ENCODE measurements around the gene CCSER2.

CCSER2 gene

DNA sequence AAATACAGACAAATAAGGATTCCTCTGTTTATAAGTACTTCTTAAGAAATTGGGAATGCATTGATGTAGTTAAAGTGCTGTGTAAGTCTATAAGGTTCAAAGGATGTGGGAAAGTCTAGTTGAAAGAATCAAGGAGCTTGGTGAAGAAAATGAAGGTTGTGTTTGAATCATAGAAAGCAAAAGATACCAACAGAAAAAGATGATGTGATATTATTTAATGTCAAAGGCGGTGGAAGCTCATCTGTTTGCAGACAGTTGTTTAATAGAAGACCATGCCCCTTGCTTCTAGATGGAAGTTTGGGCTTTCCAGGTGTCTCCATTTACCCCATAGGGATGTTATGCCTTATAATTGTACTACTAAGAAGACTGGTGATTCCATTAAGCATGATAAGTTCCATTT, 150.3 kb downstream of the CCSER2 start:
- TF ChIP-seq EZH2phosphoT487 (IDR thresholded peaks at IDR 0.05; ENCODE audit: borderline replicate concordance), result no peak
- TF ChIP-seq, protein P1, sequence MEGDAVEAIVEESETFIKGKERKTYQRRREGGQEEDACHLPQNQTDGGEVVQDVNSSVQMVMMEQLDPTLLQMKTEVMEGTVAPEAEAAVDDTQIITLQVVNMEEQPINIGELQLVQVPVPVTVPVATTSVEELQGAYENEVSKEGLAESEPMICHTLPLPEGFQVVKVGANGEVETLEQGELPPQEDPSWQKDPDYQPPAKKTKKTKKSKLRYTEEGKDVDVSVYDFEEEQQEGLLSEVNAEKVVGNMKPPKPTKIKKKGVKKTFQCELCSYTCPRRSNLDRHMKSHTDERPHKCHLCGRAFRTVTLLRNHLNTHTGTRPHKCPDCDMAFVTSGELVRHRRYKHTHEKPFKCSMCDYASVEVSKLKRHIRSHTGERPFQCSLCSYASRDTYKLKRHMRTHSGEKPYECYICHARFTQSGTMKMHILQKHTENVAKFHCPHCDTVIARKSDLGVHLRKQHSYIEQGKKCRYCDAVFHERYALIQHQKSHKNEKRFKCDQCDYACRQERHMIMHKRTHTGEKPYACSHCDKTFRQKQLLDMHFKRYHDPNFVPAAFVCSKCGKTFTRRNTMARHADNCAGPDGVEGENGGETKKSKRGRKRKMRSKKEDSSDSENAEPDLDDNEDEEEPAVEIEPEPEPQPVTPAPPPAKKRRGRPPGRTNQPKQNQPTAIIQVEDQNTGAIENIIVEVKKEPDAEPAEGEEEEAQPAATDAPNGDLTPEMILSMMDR (conservative IDR thresholded peaks at IDR 0.05; ENCODE audit: low read length), result no peak

DNA sequence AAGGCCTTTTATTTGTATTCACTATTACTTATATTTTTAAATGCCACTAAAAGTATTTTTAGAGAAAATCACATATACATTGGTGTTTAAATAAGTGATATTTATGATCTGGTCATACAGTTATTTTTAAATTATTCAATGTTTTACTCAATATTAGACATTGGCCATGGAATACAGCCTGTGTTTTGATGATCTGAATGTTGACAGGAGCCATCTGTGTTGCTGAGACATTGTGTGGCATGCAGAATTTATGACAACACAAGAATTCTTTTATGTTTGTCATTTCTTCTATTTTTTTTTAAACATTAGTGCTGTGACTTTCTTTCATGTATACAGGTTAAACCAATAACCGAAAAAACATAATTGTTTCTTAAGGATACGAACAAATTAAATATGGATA, 156.2 kb downstream of the CCSER2 start:
- Histone ChIP-seq H2AFZ (ENCODE audit: low read length) (no peak overlapping the region), H3K79me2 (ENCODE audit: insufficient read depth, low read length) (no peaks in the 10 kb centered on the region), H3K36me3 (ENCODE audit: insufficient read depth, low read length) (peaks cover 8% of the 10 kb centered on the region; the same call in 1 of the 2 replicates), H3K9me3 (ENCODE audit: insufficient read depth, low read depth, low read length) (no peaks in the 10 kb centered on the region), H3K4me1 (ENCODE audit: insufficient read depth, low read length, poor library complexity, severe bottlenecking) (no peaks in the 10 kb centered on the region), H3K9ac (ENCODE audit: low read depth, low read length, poor library complexity, severe bottlenecking) (no peak overlapping the region), H3K4me2 (ENCODE audit: low read depth, low read length, poor library complexity, severe bottlenecking) (no peak overlapping the region), H3F3A (ENCODE audit: low read depth) (no peaks in the 10 kb centered on the region), H3K9me2 (replicated peaks; ENCODE audit: low read depth, low read length) (no peaks in the 10 kb centered on the region), H4K20me1 (ENCODE audit: insufficient read depth, low read length, poor library complexity, severe bottlenecking) (no peaks in the 10 kb centered on the region), H3K4me3 (ENCODE audit: low read length, poor library complexity, severe bottlenecking) (no peak overlapping the region), H3K27me3 (ENCODE audit: insufficient read depth, low read length, poor library complexity, severe bottlenecking) (no peaks in the 10 kb centered on the region)
- TF ChIP-seq, protein P1 (conservative IDR thresholded peaks at IDR 0.05; ENCODE audit: low read length), result no peak
- no peak for TF ChIP-seq EZH2phosphoT487 (IDR thresholded peaks at IDR 0.05; ENCODE audit: borderline replicate concordance)

More for the DNA sequence above, 150.3 kb downstream of the CCSER2 start:
- Histone ChIP-seq H2AFZ (ENCODE audit: low read length) (no peak overlapping the region), H3K9me2 (replicated peaks; ENCODE audit: low read depth, low read length) (no peaks in the 10 kb centered on the region), H3K4me1 (ENCODE audit: insufficient read depth, low read length, poor library complexity, severe bottlenecking) (no peaks in the 10 kb centered on the region), H3F3A (ENCODE audit: low read depth) (no peaks in the 10 kb centered on the region), H3K9ac (ENCODE audit: low read depth, low read length, poor library complexity, severe bottlenecking) (no peak overlapping the region), H3K79me2 (ENCODE audit: insufficient read depth, low read length) (no peaks in the 10 kb centered on the region), H3K4me2 (ENCODE audit: low read depth, low read length, poor library complexity, severe bottlenecking) (no peak overlapping the region), H3K27me3 (ENCODE audit: insufficient read depth, low read length, poor library complexity, severe bottlenecking) (no peaks in the 10 kb centered on the region), H4K20me1 (ENCODE audit: insufficient read depth, low read length, poor library complexity, severe bottlenecking) (no peaks in the 10 kb centered on the region), H3K36me3 (ENCODE audit: insufficient read depth, low read length) (peaks cover 4% of the 10 kb centered on the region; the same call in 1 of the 2 replicates), H3K4me3 (ENCODE audit: low read length, poor library complexity, severe bottlenecking) (no peak overlapping the region), H3K9me3 (ENCODE audit: insufficient read depth, low read depth, low read length) (no peaks in the 10 kb centered on the region)

DNA sequence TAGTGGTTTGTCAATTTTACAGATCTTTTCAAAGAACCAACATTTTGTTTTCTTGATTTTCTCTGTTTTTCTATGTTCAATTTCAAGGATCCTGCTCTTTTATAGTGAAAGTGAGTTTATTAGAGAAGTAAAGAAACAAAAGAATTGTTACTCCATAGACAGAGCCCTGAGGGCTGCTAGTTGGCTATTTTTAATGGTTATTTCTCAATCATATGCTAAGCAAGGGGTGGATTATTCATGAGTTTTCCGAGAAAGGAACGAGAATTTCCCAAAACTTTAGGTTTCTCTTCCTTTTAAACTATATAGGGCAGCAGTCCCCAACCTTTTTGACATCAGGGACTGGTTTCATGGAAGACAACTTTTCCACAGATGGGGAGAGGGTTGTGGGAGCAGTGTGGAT, 165.0 kb downstream of the CCSER2 start:
- H3K79me2 ChIP-seq (ENCODE audit: insufficient read depth, low read length), result no peaks in the 10 kb centered on the region
- no peaks in the 10 kb centered on the region for H3K9me3 ChIP-seq (ENCODE audit: insufficient read depth, low read depth, low read length)
- H3F3A ChIP-seq (ENCODE audit: low read depth), result no peaks in the 10 kb centered on the region
- no peak overlapping the region for H2AFZ ChIP-seq (ENCODE audit: low read length)
- H3K27me3 ChIP-seq (ENCODE audit: insufficient read depth, low read length, poor library complexity, severe bottlenecking), result no peaks in the 10 kb centered on the region
- H3K9ac ChIP-seq (ENCODE audit: low read depth, low read length, poor library complexity, severe bottlenecking), result no peak overlapping the region
- H3K4me3 ChIP-seq (ENCODE audit: low read length, poor library complexity, severe bottlenecking), result no peak overlapping the region
- no peaks in the 10 kb centered on the region for H3K36me3 ChIP-seq (ENCODE audit: insufficient read depth, low read length)
- no peaks in the 10 kb centered on the region for H3K9me2 ChIP-seq (replicated peaks; ENCODE audit: low read depth, low read length)
- no peak overlapping the region for H3K4me2 ChIP-seq (ENCODE audit: low read depth, low read length, poor library complexity, severe bottlenecking)
- TF ChIP-seq, protein P1 (conservative IDR thresholded peaks at IDR 0.05; ENCODE audit: low read length), result no peak
- TF ChIP-seq EZH2phosphoT487 (IDR thresholded peaks at IDR 0.05; ENCODE audit: borderline replicate concordance), result no peak
- H4K20me1 ChIP-seq (ENCODE audit: insufficient read depth, low read length, poor library complexity, severe bottlenecking), result no peaks in the 10 kb centered on the region
- no peaks in the 10 kb centered on the region for H3K4me1 ChIP-seq (ENCODE audit: insufficient read depth, low read length, poor library complexity, severe bottlenecking)

All from Loucy (cell line).